Measurements from ENCODE around the gene ARHGAP31.
"Not testable (repeated sequence)": the region's sequence is repeated elsewhere in the genome, so short reads cannot be mapped to it uniquely, and the experiment has no call there.

Gene ARHGAP31

GRCh38 chr3:119293871-119294695 is at the start of gene ARHGAP31:
ARHGAP31 (plus strand) TSS chr3:119294383; CDS start chr3:119294905, 522 bp downstream.
- DNase-seq (ENCODE audit: insufficient read length, low spot score) (peak; percentile 54), FAIRE-seq (no peak)
- no peak; the same call in none of the 2 replicates for TF ChIP-seq POLR2A (IDR thresholded peaks at IDR 0.05; ENCODE audit: low read depth, low read length)

- no peak for TF ChIP-seq POLR2A (IDR thresholded peaks at IDR 0.05; ENCODE audit: low read depth, low read length)
- FAIRE-seq (no peak), DNase-seq (ENCODE audit: insufficient read length, low spot score) (no peak)
Measured at GRCh38 chr3:119245778-119246177, 48.4 kb upstream of the ARHGAP31 start.

- FAIRE-seq (no peak), DNase-seq (ENCODE audit: insufficient read length, low spot score) (no peak)
- no peak for TF ChIP-seq POLR2A (IDR thresholded peaks at IDR 0.05; ENCODE audit: low read depth, low read length)
Measured at GRCh38 chr3:119255214-119255613, 39.0 kb upstream of the ARHGAP31 start.

- DNase-seq (ENCODE audit: insufficient read length, low spot score) (no peak), FAIRE-seq (no peak)
- no peak for TF ChIP-seq POLR2A (IDR thresholded peaks at IDR 0.05; ENCODE audit: low read depth, low read length)
Measured at GRCh38 chr3:119257111-119257510, 37.1 kb upstream of the ARHGAP31 start.

GRCh38 chr3:119257654-119258410 is 36.4 kb upstream of the ARHGAP31 start:
- no peak for DNase-seq (ENCODE audit: insufficient read length, low spot score)
- FAIRE-seq, result peak; percentile 6
- no peak for TF ChIP-seq POLR2A (IDR thresholded peaks at IDR 0.05; ENCODE audit: low read depth, low read length)

GRCh38 chr3:119258915-119259314 is 35.3 kb upstream of the ARHGAP31 start:
- FAIRE-seq (no peak), DNase-seq (ENCODE audit: insufficient read length, low spot score) (no peak)

GRCh38 chr3:119259821-119260220 is 34.4 kb upstream of the ARHGAP31 start:
- no peak for TF ChIP-seq POLR2A (IDR thresholded peaks at IDR 0.05; ENCODE audit: low read depth, low read length)
- no peak for DNase-seq (ENCODE audit: insufficient read length, low spot score)
- no peak for FAIRE-seq

More at GRCh38 chr3:119258915-119259314, 35.3 kb upstream of the ARHGAP31 start:
- no peak for TF ChIP-seq POLR2A (IDR thresholded peaks at IDR 0.05; ENCODE audit: low read depth, low read length)

- no peak for FAIRE-seq
- no peak for TF ChIP-seq POLR2A (IDR thresholded peaks at IDR 0.05; ENCODE audit: low read depth, low read length)
- no peak for DNase-seq (ENCODE audit: insufficient read length, low spot score)
Measured at GRCh38 chr3:119261055-119261454, 33.1 kb upstream of the ARHGAP31 start.

- not testable (repeated sequence) for DNase-seq (ENCODE audit: insufficient read length, low spot score); FAIRE-seq
Measured at GRCh38 chr3:119270212-119270611, 24.0 kb upstream of the ARHGAP31 start.

- FAIRE-seq (no peak), DNase-seq (ENCODE audit: insufficient read length, low spot score) (no peak)
- no peak for TF ChIP-seq POLR2A (IDR thresholded peaks at IDR 0.05; ENCODE audit: low read depth, low read length)
Measured at GRCh38 chr3:119276680-119277079, 17.5 kb upstream of the ARHGAP31 start.

GRCh38 chr3:119279101-119279554 is 15.1 kb upstream of the ARHGAP31 start:
- TF ChIP-seq POLR2A (IDR thresholded peaks at IDR 0.05; ENCODE audit: low read depth, low read length), result no peak
- FAIRE-seq, result no peak
- no peak for DNase-seq (ENCODE audit: insufficient read length, low spot score)

- DNase-seq (ENCODE audit: insufficient read length, low spot score) (no peak), FAIRE-seq (no peak)
- no peak for TF ChIP-seq POLR2A (IDR thresholded peaks at IDR 0.05; ENCODE audit: low read depth, low read length)
Measured at GRCh38 chr3:119279584-119280243, 14.5 kb upstream of the ARHGAP31 start.

GRCh38 chr3:119288669-119289403 is 5.3 kb upstream of the ARHGAP31 start:
- FAIRE-seq (no peak), DNase-seq (ENCODE audit: insufficient read length, low spot score) (no peak)
- no peak for TF ChIP-seq POLR2A (IDR thresholded peaks at IDR 0.05; ENCODE audit: low read depth, low read length)
